Stimulated activated CD4-positive, alpha-beta T cell treated with anti-CD3 and anti-CD28 coated beads, Interleukin-4, amount 100 ng/mL, for 4 hours (primary cell): ENCODE measurements around the gene NUP93.

Experiments used
- DNase-seq, 2 experiments: peaks; one replicate each; pipeline ENCODE4 v3.0.0-alpha.2; 2020

The NUP93 gene

GRCh38 chr16:56729735-56730662, at the start of gene NUP93:
NUP93 (plus strand) TSS chr16:56730129; CDS start chr16:56748248, 18,119 bp downstream.
- peak; percentile 84 to 89 for DNase-seq

- DNase-seq = peak; percentile 84 to 90
Observed at GRCh38 chr16:56681939-56682702, 47.8 kb upstream of the NUP93 start, which contains the start of gene MT1X. MT1X (plus strand) TSS chr16:56682470; CDS start chr16:56682541, 71 bp downstream.

- no peak for DNase-seq
Observed at GRCh38 chr16:56682703-56683397, 47.1 kb upstream of the NUP93 start.

- no peak for DNase-seq
Observed at GRCh38 chr16:56683424-56684172, 46.3 kb upstream of the NUP93 start.

- DNase-seq = no peak
Observed at GRCh38 chr16:56684256-56684925, 45.5 kb upstream of the NUP93 start.

DNA sequence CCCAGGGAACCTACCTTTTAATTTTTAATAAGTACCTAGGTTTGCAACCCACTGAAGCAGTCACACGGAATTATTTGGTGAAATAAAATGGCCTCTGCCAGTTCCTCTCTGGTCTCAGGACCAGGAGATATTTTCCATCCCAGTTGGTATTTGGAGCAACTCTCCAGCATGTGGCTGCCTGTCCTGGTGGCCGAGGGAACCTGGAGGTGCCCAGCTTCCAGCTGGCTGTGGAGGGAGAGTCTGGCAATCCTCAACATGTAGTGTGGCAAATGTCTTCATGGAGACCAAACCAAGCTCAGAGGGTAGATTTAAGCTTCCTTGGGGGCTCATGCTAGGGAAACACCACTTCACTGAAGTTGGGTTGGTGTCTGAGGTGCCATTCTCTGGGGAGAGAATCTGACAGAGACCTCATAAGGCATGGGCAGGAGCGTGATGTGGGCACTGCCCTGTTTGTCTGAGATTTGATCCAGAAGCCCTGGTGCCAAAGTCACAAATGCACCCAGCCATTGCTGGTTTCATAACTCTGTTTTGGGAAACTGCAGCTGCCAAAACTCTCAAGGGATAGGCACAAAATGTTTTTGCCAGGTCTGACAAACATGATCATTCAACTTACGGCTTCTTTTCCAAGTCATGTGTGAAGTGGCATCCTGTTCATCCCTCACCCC, 44.9 kb upstream of the NUP93 start:
- DNase-seq = no peak

DNA sequence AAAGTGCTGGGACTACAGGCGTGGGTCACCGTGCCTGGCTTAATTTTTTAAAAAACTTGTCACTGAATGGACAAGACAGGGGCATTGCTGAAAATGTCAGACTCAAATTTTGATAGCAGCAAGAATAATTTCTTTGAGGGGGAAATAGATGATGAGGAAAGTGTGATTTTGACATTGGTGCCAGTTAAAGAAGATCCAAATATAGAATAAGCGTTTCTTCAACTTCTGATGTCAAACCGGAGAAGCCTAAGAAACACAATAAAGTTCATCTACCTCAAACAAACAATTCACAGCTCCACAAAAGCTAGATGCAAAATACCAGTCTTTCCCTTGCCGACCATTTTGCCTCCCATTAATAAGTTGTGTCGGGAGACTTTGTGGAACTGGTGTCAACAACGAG, 43.2 kb upstream of the NUP93 start:
- DNase-seq = no peak

- no peak for DNase-seq
Observed at GRCh38 chr16:56688762-56689161, 41.2 kb upstream of the NUP93 start.

DNA sequence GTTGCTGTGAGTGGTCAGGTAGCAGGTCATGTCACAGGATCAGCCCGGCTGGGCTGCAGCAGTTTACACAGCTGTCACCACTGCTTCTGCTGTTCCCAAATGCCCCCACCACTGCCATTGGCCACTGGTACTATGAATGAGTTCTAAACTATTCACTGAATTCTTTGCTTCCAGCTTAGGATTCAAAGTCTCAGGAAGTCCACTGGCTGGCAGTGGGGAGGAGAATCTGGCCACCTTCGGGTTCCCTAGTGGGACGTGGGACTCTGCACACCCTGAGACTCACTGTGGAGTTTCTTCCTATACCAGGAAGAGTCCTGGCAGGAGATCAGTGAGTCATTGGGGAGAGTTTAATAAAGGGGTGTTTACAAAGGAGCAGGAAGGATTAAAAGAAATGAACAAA, 40.8 kb upstream of the NUP93 start:
- no peak for DNase-seq

DNA sequence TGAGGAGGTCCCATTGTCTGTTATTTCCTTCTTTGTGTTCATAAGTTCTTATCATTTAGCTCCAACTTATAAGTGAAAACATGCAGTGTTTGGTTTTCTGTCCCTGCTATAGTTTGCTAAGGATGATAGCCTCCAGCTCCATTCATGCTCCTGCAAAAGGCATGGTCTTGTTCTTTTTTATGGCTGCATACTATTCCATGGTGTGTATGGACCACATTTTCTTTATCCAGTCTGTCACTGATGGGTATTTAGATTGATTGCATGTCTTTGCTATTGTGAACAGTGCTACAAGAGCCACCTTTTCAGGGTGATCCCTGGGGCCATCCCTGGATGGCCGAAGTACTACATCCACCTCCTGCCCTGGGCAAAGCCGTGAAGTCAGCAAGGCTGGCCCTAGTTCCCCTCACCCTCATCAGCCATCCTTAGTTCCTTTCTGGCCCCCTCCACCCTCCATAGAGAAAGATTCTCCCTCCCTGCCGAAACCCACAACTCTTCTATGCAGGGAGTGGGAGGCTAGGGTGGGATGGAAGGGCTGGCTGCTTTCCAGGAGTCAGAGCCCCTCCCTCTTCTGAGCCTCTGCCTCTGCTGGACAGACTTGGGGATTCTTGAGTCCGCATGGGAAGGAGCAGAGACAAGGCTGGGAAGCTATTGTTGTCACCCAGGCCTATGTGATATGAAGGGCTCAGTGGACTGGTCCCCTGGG, 39.4 kb upstream of the NUP93 start:
- DNase-seq = no peak

DNA sequence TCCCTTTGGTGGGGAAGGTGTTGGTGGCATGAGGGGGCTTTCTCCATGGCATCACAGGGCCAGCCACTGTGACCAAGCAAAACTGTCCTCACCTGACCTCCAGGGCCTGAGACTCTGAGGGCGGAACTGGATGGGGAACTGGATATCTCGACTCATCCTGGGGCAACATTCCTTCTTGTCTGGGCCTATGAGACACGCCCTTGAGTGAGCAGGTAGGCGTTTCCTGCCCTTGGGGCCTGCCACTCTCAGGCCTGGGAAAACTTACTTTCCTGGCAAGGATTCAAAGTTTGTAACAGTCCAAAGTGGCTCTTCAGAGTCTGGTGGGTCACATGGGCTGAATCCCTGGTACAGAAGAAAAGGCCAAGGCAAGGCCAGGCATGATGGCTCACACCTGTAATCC, 38.0 kb upstream of the NUP93 start:
- no peak for DNase-seq

DNA sequence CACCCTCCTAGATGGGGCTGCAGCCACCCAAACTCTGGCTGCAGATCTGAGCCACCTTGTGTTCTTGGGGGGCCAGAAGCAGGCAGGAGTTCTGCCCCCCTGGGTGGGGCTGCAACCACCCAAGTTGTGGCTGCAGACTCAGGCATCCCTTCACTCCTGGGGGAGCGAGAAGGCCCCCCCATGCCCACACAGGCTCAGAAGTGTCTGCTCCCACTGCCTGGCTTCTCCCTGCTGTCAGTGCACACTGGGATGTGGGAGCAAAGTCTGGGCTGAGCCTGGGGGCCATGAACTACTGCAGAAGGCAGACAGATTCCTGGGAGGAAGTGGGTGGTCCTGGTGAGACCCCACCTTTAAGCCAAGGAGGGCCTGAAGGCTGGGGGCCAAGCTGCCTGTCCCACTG, 34.7 kb upstream of the NUP93 start:
- DNase-seq = no peak

DNA sequence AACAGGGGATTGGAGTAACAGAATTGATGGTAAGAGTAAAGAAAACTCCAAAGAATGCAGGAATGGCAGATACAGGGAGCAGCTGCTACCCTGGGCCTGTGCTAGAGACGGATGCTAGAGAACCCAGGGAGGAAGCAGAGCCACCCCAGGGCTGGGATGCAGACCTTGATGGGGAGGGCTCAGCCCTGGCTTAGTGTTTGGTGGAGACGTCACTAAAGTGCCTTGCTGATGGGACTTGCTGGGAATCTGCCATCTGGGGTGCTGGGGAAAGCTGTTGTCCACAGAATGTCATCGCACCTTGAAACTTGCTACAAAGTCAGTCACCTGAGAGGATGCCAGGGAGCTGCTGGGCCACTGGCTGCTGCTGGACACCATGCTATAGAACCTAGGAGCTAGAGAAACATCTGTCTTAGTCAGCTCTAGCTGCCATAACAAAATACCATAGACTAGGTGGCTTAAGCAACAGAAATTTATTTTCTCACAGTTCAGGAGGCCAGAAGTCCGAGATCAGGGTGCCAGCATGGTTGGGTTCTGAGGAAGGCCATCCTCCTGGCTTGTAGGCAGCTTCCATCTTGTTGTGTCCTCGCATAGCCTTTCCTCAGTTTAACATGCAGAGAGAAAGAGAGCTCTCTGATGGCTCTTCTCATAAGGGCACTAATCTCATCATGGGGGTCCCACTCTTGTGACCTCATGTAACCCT, 32.3 kb upstream of the NUP93 start:
- no peak for DNase-seq

DNA sequence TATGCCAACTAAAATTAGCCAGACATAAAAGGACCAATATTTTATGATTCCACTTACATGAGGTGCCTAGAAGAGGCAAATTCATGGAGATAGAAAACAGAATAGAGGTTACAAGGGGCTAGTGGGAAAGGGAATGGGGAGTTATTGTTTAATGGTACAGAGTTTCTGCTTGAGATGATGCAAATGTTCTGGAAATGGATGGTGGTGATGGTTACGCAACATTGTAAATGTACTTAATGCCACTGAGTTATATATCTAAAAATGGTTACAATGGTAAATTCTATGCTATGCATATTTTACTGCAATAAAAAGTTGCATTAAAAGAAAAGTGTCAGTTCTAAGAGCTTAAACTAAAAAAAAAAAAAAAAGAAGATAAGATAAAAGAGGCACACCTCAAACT, 29.7 kb upstream of the NUP93 start:
- DNase-seq = no peak

DNA sequence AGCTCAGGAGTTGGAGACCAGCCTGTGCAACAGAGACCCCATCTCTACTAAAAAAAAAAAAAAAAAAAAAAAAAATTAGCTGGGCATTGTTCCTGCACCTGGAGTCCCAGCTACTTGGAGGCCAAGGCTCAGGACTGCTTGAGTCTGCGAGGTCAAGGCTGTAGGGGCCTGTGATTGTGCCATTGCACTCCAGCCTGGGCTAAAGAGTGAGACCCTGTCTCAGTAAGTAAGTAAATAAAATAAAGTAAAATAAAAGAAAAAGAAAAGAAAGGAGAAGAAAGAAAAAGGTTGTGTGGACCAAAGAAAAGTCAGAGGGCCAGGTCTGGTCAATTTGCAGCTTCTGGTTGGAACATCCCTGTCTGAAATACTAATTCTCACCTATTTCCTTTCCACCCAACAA, 29.3 kb upstream of the NUP93 start:
- no peak for DNase-seq

GRCh38 chr16:56701534-56701933, 28.4 kb upstream of the NUP93 start:
- no peak for DNase-seq

GRCh38 chr16:56702836-56703235, 27.1 kb upstream of the NUP93 start:
- no peak for DNase-seq

- no peak for DNase-seq
Observed at GRCh38 chr16:56708525-56709442, 21.1 kb upstream of the NUP93 start.
